GM18868 (cell line): ENCODE data around the gene SIGMAR1.

Source experiments
- ATAC-seq: cut with Tn5 transposase; IDR thresholded peaks from one replicate; pipeline ENCODE4 v1.9.1; 2021; ENCODE audit warnings: mild to moderate bottlenecking, moderate library complexity; ENCODE audit not compliant: unreplicated experiment

SIGMAR1 gene

GRCh38 chr9:34606190-34606589 is 31.4 kb downstream of the SIGMAR1 start:
- ATAC-seq = no peak

DNA sequence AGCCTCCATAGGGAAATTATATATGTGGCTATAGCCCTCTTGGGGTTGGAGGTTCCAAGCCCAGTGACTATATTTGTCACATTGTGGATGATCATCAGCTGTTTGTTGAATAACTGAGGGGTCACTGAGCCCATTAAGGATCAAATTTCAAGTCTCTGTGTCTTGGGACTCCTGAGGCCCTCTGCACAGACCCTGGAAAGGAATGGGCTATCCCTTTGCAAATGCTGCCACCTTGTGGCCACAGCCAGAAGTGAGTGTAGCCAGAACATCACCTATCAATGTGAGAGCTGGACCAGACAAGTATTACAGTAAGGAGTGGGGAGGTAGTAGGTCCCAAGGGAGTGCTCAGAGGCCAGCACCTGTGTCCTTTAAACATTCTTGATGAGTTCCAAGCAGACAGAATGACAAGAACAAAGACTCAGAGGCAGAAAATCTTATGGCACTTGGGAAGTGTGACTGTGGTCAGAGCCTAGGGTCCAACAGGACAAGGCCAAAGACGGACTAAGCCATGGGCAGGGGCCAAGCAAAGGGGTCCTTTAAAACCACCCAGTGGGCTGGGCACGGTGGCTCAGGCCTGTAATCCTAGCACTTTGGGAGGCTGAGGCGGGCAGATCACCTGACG is 33.9 kb downstream of the SIGMAR1 start:
- peak; percentile 70 for ATAC-seq

- no peak for ATAC-seq
Observed at GRCh38 chr9:34601937-34602573, 35.5 kb downstream of the SIGMAR1 start.

- no peak for ATAC-seq
Observed at GRCh38 chr9:34600908-34601307, 36.7 kb downstream of the SIGMAR1 start.

DNA sequence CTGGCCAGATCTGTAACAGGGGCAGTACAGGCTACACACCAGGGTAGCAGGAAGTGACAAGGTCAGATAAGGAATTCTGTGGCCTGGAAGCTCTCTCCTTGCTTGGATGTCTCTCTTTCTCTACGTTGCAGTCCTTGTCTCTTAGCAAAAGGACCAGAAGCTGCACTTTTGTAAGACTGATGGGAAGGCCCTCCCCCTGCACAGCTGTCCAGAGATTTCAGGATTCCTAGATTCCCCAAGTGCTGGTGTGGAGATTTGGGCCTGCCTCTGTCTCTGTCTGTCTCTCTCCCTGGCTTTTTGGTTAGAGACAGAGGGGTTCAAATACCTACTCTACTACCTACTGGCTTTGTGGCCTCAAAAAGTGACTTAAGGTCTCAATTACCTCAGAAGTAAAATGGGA is 38.0 kb downstream of the SIGMAR1 start:
- no peak for ATAC-seq

- ATAC-seq = no peak
Observed at GRCh38 chr9:34594177-34594576, 43.4 kb downstream of the SIGMAR1 start.

GRCh38 chr9:34592895-34593601 is 44.5 kb downstream of the SIGMAR1 start:
- ATAC-seq = no peak

DNA sequence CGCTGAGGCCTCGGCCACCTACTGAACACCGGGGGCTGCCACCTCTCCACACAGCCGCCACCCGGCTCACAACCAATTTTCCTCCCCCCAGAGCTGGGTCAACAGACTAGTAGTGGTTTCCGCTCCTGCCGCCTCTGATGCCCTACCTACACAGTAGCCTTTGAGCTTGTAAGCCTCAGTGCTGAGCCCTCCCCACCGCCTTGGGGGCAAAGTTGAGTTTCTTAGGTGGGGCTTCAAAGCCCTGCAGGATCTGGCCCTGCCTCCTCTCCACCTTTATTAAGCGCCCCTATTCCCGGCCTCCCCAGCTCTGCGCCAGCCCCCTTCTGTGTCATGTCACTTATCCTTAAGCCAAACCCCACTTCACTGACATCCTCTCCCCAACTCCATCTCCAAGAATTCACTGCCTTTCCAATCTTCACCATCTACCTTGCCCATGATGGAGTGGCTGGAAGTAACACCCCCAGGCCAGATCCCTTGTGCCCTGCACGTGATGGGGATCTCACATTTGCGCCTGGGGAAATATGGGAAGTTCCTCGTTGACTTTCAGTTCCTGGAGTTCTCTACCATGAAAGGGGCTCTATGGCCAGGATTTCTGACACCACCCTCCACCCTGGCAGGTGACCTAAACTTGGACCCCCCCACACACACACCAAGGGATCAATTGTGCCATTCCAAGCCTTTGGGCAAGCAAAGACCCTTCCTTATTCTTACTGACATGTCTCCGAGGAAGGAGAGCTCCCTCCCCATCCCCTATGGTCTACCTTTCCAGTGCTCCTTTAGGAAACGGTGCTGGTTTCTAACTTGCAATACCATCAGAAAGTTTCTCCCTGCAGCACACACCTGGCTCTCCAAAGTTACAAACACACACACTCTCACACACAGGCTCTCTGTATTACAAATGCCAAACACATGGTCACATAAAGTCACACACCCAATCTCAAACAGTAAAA is 45.4 kb downstream of the SIGMAR1 start:
- no peak for ATAC-seq

- no peak for ATAC-seq
Observed at GRCh38 chr9:34591248-34591916, 46.2 kb downstream of the SIGMAR1 start.

DNA sequence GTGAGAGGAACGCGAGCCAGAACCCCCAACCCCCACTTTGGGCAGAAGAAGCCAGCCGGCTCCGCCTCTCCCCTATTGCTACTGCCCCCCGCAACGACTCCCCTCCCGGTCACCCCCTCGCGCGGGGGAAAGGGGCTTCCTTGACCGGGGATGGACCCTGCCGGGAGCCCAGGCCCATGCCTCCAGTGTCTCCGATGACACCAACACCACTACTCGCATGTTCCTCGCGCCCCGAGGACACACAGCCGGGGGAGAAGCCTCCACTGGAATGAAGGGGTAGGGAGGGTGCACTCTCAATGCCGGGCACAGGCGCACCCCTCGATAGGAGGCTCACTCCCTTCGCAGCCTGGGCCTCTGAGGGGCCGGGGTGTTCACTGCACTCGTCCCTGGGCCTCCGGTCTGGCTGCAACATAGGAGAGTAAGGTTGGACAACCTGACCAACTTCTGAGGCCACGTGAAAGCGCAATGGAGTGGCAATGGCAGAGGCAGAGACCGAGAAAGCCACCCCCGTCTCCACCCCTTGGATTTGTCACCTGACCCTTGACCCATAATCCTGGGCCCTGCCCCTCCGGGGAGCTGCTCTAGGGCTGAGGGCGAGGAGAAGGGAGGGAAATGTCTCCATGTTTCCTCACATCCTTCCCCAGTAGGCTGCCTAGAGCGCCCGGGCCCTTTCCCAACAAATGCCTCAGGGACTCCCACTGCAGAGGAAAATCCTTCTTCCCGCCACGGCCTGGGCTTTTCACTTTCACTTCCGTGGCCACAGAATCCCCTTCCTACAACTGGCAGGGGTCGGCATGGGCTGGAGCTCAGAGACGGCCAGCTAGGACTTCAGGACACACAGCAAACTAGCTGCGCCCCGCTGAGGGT is 47.0 kb downstream of the SIGMAR1 start:
- no peak for ATAC-seq

GRCh38 chr9:34589636-34590380 is 47.8 kb downstream of the SIGMAR1 start, which contains the start of gene CNTFR:
TSS of gene CNTFR (minus strand) at chr9:34589724. CDS start at chr9:34568981, 20,743 bp downstream.
- ATAC-seq = no peak

GRCh38 chr9:34588671-34589635 is 48.6 kb downstream of the SIGMAR1 start:
- no peak for ATAC-seq

- ATAC-seq = no peak
Observed at GRCh38 chr9:34587271-34587670, 50.3 kb downstream of the SIGMAR1 start.

DNA sequence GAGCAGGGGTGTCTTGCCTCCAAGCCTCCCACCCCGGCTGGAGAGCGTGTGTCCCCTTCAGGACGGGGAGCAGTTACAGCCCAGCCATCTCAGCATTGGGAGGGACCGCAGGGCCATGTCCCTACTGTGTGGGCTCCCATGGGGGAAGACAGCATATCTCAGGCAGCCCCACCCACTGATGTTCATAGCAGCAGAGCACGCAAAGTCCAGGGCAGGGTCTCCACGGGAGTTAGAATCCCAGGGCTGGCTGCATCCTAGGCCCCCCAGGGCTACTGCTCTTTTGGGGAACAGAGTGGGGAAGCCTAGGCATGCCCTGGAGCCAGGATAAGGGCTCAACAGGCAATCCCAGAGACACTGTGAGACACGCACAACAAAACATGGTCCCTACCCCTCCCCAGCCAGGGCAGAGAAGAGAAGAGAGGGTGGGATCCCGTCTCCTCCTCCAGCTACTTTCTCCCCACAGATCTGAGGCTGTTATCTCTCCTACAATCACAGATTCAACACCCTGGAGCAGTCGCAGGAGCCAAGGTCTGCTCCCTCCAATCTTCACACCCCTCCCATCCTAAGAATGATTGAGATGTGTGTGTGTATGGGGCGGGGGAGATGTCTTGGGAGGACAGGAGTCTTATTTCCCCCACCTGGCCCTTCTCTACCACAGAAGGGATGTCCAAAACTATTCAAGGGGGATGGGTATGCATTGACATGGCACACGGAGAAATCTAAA is 51.5 kb downstream of the SIGMAR1 start:
- ATAC-seq = no peak

DNA sequence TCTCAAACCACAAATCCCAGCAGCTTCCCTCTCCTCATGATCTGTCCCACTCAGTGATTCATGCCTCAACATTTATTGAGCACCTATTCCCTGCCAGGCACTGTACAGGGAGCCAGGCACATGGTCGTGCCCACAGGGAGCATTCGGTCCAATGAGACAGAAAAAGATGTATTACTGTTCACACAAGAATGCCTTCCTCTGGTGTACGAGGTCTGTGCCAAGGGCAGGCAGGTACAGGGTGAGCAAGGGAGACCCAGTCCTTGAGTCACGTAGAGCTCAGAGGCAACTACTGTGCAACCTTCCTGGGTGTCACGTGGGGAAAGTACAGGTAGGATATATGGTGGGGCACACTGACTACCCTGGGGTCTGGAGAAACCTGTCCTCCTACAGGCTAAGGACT is 52.6 kb downstream of the SIGMAR1 start:
- ATAC-seq = no peak
